Neuron (in vitro differentiated cells): ENCODE measurements around the gene HPCAL1.

Experiments used
- H2AFZ ChIP-seq: one replicate; pipeline ENCODE4 v1.6.1; 2013; ENCODE audit warnings: low read depth, mild to moderate bottlenecking, inconsistent platforms, low read length, moderate library complexity
- H3K27me3 ChIP-seq: one replicate; pipeline ENCODE4 v1.6.1; 2013; ENCODE audit warnings: low read length; ENCODE audit not compliant: insufficient read depth
- H3K36me3 ChIP-seq: one replicate; pipeline ENCODE4 v1.6.1; 2013; ENCODE audit warnings: low read length; ENCODE audit not compliant: insufficient read depth
- H3K4me1 ChIP-seq: one replicate; pipeline ENCODE4 v1.6.1; 2013; ENCODE audit warnings: low read length; ENCODE audit not compliant: insufficient read depth
- H3K4me3 ChIP-seq: 2 replicates; pipeline ENCODE4 v1.5.1; 2013; ENCODE audit warnings: mild to moderate bottlenecking, low read length, moderate library complexity
- H3K9me3 ChIP-seq: one replicate; pipeline ENCODE4 v1.6.1; 2013; ENCODE audit warnings: low read length

The HPCAL1 gene

GRCh38 chr2:10405448-10405847, 102.7 kb downstream of the HPCAL1 start:
- no peaks in the 10 kb centered on the region for H3K9me3 ChIP-seq
- no peak overlapping the region for H2AFZ ChIP-seq
- H3K27me3 ChIP-seq, result no peaks in the 10 kb centered on the region
- H3K36me3 ChIP-seq, result no peaks in the 10 kb centered on the region
- peaks cover 4% of the 10 kb centered on the region for H3K4me1 ChIP-seq
- no peak overlapping the region for H3K4me3 ChIP-seq

GRCh38 chr2:10406016-10406415, 103.3 kb downstream of the HPCAL1 start:
- Histone ChIP-seq H3K4me3 (no peak overlapping the region), H3K9me3 (no peaks in the 10 kb centered on the region), H3K36me3 (no peaks in the 10 kb centered on the region), H3K27me3 (no peaks in the 10 kb centered on the region), H2AFZ (no peak overlapping the region), H3K4me1 (peaks cover 7% of the 10 kb centered on the region)

- Histone ChIP-seq H3K27me3 (no peaks in the 10 kb centered on the region), H3K9me3 (no peaks in the 10 kb centered on the region), H3K36me3 (no peaks in the 10 kb centered on the region), H2AFZ (no peak overlapping the region), H3K4me1 (peaks cover 7% of the 10 kb centered on the region), H3K4me3 (no peak overlapping the region)
Observed at GRCh38 chr2:10406491-10407188, 103.9 kb downstream of the HPCAL1 start.

GRCh38 chr2:10407432-10407831, 104.7 kb downstream of the HPCAL1 start:
- no peaks in the 10 kb centered on the region for H3K36me3 ChIP-seq

GRCh38 chr2:10407841-10408648, 105.3 kb downstream of the HPCAL1 start:
- no peaks in the 10 kb centered on the region for H3K36me3 ChIP-seq
- no peak overlapping the region for H2AFZ ChIP-seq
- no peaks in the 10 kb centered on the region for H3K27me3 ChIP-seq
- H3K4me1 ChIP-seq, result peaks cover 7% of the 10 kb centered on the region
- H3K4me3 ChIP-seq, result no peak overlapping the region
- H3K9me3 ChIP-seq, result peaks cover 6% of the 10 kb centered on the region

More at GRCh38 chr2:10407432-10407831, 104.7 kb downstream of the HPCAL1 start:
- H3K27me3 ChIP-seq, result no peaks in the 10 kb centered on the region
- peaks cover 7% of the 10 kb centered on the region for H3K4me1 ChIP-seq
- H2AFZ ChIP-seq, result no peak overlapping the region
- no peak overlapping the region for H3K4me3 ChIP-seq
- H3K9me3 ChIP-seq, result peaks cover 4% of the 10 kb centered on the region

GRCh38 chr2:10408649-10409579, 106.2 kb downstream of the HPCAL1 start:
- no peaks in the 10 kb centered on the region for H3K36me3 ChIP-seq
- peaks cover 7% of the 10 kb centered on the region for H3K4me1 ChIP-seq
- H3K4me3 ChIP-seq, result no peak overlapping the region
- peaks cover 6% of the 10 kb centered on the region for H3K9me3 ChIP-seq
- H3K27me3 ChIP-seq, result no peaks in the 10 kb centered on the region
- no peak overlapping the region for H2AFZ ChIP-seq

- H3K4me1 ChIP-seq, result peaks cover 7% of the 10 kb centered on the region
- H2AFZ ChIP-seq, result no peak overlapping the region
- peaks cover 6% of the 10 kb centered on the region for H3K9me3 ChIP-seq
- H3K27me3 ChIP-seq, result no peaks in the 10 kb centered on the region
- no peak overlapping the region for H3K4me3 ChIP-seq
- no peaks in the 10 kb centered on the region for H3K36me3 ChIP-seq
Observed at GRCh38 chr2:10410001-10410822, 107.5 kb downstream of the HPCAL1 start.

GRCh38 chr2:10410823-10411437, 108.2 kb downstream of the HPCAL1 start:
- peaks cover 6% of the 10 kb centered on the region for H3K9me3 ChIP-seq
- no peak overlapping the region for H3K4me3 ChIP-seq
- H3K27me3 ChIP-seq, result no peaks in the 10 kb centered on the region
- H3K4me1 ChIP-seq, result peaks cover 7% of the 10 kb centered on the region
- H2AFZ ChIP-seq, result no peak overlapping the region
- no peaks in the 10 kb centered on the region for H3K36me3 ChIP-seq

GRCh38 chr2:10411557-10411956, 108.9 kb downstream of the HPCAL1 start:
- Histone ChIP-seq H3K4me3 (no peak overlapping the region), H3K36me3 (no peaks in the 10 kb centered on the region), H2AFZ (no peak overlapping the region), H3K9me3 (peaks cover 6% of the 10 kb centered on the region), H3K27me3 (no peaks in the 10 kb centered on the region), H3K4me1 (peaks cover 7% of the 10 kb centered on the region)

GRCh38 chr2:10412380-10412779, 109.7 kb downstream of the HPCAL1 start:
- Histone ChIP-seq H2AFZ (no peak overlapping the region), H3K27me3 (no peaks in the 10 kb centered on the region), H3K36me3 (no peaks in the 10 kb centered on the region), H3K4me3 (no peak overlapping the region), H3K4me1 (peaks cover 7% of the 10 kb centered on the region), H3K9me3 (peaks cover 6% of the 10 kb centered on the region)

GRCh38 chr2:10413503-10413902, 110.8 kb downstream of the HPCAL1 start:
- Histone ChIP-seq H3K9me3 (peaks cover 6% of the 10 kb centered on the region), H3K36me3 (no peaks in the 10 kb centered on the region), H2AFZ (no peak overlapping the region), H3K27me3 (no peaks in the 10 kb centered on the region), H3K4me3 (no peak overlapping the region), H3K4me1 (peaks cover 7% of the 10 kb centered on the region)

- no peak overlapping the region for H2AFZ ChIP-seq
- H3K4me3 ChIP-seq, result no peak overlapping the region
- H3K4me1 ChIP-seq, result peaks cover 7% of the 10 kb centered on the region
- no peaks in the 10 kb centered on the region for H3K36me3 ChIP-seq
- peaks cover 6% of the 10 kb centered on the region for H3K9me3 ChIP-seq
- no peaks in the 10 kb centered on the region for H3K27me3 ChIP-seq
Observed at GRCh38 chr2:10413991-10414451, 111.3 kb downstream of the HPCAL1 start.
